Measurements from ENCODE around the gene HYDIN.
"Not testable (repeated sequence)": the region's sequence is repeated elsewhere in the genome, so short reads cannot be mapped to it uniquely, and the experiment has no call there.

DNA sequence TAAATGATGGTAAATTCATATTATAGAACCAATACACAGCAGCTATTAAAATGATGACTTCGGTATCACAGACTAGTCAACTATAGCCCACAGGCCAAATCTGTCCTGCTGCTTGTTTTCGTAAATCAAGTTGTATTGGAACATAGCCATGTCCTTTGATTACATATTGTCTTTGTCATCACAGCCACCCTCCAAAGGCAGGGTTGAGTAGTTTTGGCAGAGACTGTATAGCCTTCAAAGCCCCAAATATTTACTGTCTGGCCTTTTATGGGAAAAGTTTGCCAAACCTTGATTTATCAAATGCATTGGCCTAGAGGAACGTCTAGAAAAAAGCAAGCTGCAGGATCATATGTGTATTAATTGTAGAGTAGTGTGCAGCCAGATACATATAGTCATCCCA lies 270.4 kb downstream of the HYDIN start:
- TF ChIP-seq NFIC (IDR thresholded peaks at IDR 0.05; ENCODE audit: borderline replicate concordance); TEAD4 (IDR thresholded peaks at IDR 0.05; ENCODE audit: borderline replicate concordance, insufficient read depth); POLR2AphosphoS5 (IDR thresholded peaks at IDR 0.05; ENCODE audit: low read depth, low read length); TAF1 (IDR thresholded peaks at IDR 0.05; ENCODE audit: borderline replicate concordance, low read depth, low read length): not testable (repeated sequence)
- TF ChIP-seq, protein P1, sequence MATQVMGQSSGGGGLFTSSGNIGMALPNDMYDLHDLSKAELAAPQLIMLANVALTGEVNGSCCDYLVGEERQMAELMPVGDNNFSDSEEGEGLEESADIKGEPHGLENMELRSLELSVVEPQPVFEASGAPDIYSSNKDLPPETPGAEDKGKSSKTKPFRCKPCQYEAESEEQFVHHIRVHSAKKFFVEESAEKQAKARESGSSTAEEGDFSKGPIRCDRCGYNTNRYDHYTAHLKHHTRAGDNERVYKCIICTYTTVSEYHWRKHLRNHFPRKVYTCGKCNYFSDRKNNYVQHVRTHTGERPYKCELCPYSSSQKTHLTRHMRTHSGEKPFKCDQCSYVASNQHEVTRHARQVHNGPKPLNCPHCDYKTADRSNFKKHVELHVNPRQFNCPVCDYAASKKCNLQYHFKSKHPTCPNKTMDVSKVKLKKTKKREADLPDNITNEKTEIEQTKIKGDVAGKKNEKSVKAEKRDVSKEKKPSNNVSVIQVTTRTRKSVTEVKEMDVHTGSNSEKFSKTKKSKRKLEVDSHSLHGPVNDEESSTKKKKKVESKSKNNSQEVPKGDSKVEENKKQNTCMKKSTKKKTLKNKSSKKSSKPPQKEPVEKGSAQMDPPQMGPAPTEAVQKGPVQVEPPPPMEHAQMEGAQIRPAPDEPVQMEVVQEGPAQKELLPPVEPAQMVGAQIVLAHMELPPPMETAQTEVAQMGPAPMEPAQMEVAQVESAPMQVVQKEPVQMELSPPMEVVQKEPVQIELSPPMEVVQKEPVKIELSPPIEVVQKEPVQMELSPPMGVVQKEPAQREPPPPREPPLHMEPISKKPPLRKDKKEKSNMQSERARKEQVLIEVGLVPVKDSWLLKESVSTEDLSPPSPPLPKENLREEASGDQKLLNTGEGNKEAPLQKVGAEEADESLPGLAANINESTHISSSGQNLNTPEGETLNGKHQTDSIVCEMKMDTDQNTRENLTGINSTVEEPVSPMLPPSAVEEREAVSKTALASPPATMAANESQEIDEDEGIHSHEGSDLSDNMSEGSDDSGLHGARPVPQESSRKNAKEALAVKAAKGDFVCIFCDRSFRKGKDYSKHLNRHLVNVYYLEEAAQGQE (IDR thresholded peaks at IDR 0.05; ENCODE audit: low read depth, low read length), result not testable (repeated sequence)
- TF ChIP-seq, protein P2, sequence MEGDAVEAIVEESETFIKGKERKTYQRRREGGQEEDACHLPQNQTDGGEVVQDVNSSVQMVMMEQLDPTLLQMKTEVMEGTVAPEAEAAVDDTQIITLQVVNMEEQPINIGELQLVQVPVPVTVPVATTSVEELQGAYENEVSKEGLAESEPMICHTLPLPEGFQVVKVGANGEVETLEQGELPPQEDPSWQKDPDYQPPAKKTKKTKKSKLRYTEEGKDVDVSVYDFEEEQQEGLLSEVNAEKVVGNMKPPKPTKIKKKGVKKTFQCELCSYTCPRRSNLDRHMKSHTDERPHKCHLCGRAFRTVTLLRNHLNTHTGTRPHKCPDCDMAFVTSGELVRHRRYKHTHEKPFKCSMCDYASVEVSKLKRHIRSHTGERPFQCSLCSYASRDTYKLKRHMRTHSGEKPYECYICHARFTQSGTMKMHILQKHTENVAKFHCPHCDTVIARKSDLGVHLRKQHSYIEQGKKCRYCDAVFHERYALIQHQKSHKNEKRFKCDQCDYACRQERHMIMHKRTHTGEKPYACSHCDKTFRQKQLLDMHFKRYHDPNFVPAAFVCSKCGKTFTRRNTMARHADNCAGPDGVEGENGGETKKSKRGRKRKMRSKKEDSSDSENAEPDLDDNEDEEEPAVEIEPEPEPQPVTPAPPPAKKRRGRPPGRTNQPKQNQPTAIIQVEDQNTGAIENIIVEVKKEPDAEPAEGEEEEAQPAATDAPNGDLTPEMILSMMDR (IDR thresholded peaks at IDR 0.05), result not testable (repeated sequence)
